ENCODE data around the gene CCDC77.

The CCDC77 gene

GRCh38 chr12:482061-482460 is 80.6 kb downstream of the CCDC77 start:
- DNase-seq: no peak

GRCh38 chr12:484096-484495 is 82.7 kb downstream of the CCDC77 start:
- DNase-seq: no peak

- no peak for DNase-seq
Observed at GRCh38 chr12:490260-490659, 88.8 kb downstream of the CCDC77 start.
